HepG2 (cell line): Measurements from ENCODE around the gene NXPE3. TPM values are rescaled to one million over a fixed set of nuclear protein-coding genes. Genes with fewer than 3 reads are reported as not detected.

Experiments used
- ATAC-seq: fragments of 200-7000 bp; cut with Tn5 transposase; 3 replicates; pipeline ENCODE4 v1.9.1; 2020; ENCODE audit warnings: mild to moderate bottlenecking, moderate library complexity
- BruUV-seq: library from RNA; stranded (reverse); fragments of 400-500 nt; replicated peaks from 2 replicates; lab custom pipeline; 2021; lab: Mats Ljungman, UMichigan
- CTCF ChIA-PET: fragments of 300-600 bp; formaldehyde crosslinking; extraction: SDS; loops from one replicate; lab custom pipeline; 2021; ENCODE audit warnings: low total read pairs, inconsistent platforms, low intra/inter-chr PET ratio; lab: Yijun Ruan, JAX
- POLR2A ChIA-PET: fragments of 350-600 bp; sonication (Branson Sonifier 250); formaldehyde crosslinking; loops from one replicate; lab custom pipeline; 2020; ENCODE audit warnings: antibody characterized with exemption, inconsistent platforms; lab: Yijun Ruan, JAX
- DNase-seq: peaks from one replicate; pipeline ENCODE4 v3.0.0-alpha.2; 2015; ENCODE audit warnings: low spot score
- FAIRE-seq: peaks from 3 replicates; lab custom pipeline; 2011; peaks lifted over from hg19 to GRCh38; lab: Jason Lieb, UNC
- H2AFZ ChIP-seq: one replicate; pipeline ENCODE4 v1.6.1; 2011; ENCODE audit warnings: low read length, inconsistent platforms
- H3K27ac ChIP-seq: fragments of 300-600 bp; 3 replicates; pipeline ENCODE4 v1.8.0; 2011; ENCODE audit warnings: mixed run types, mild to moderate bottlenecking, mixed read lengths, low read length, inconsistent platforms; ENCODE audit not compliant: insufficient read depth; ENCODE audit errors: extremely low read length
- H3K27me3 ChIP-seq, 2 experiments: fragments of 200-600 bp in 1 of 2; 2 replicates in 1 of 2; 3 replicates in 1 of 2; pipeline versions ENCODE4 v1.6.0 to v1.8.0; 2011; ENCODE audit warnings: low read length in 2 of 2, mild to moderate bottlenecking in 2 of 2, moderate library complexity in 2 of 2, inconsistent platforms in 1 of 2; ENCODE audit not compliant: insufficient read depth in 2 of 2, control insufficient read depth in 1 of 2
- H3K36me3 ChIP-seq, 2 experiments: fragments of 200-600 bp in 1 of 2; replicated peaks in 1 of 2; 2 replicates in 1 of 2; 3 replicates in 1 of 2; pipeline versions ENCODE4 v1.5.1 to v1.8.0; 2011; ENCODE audit warnings: low read length in 2 of 2, inconsistent platforms in 1 of 2; ENCODE audit not compliant: insufficient read depth in 2 of 2, control insufficient read depth in 1 of 2
- H3K4me1 ChIP-seq: 2 replicates; pipeline ENCODE4 v1.5.1; 2012; ENCODE audit warnings: low read length, inconsistent platforms; ENCODE audit not compliant: insufficient read depth
- H3K4me2 ChIP-seq: 2 replicates; pipeline ENCODE4 v1.6.0; 2011; ENCODE audit warnings: low read depth, low read length, inconsistent platforms
- H3K4me3 ChIP-seq, 3 experiments: fragments of 200-600 bp in 1 of 3; sonication (generic), shearing (Covaris generic) in 1 of 3; replicated peaks in 1 of 3; 2 replicates each; pipeline ENCODE4 v1.5.1; 2011 to 2016; ENCODE audit warnings: low read length in 3 of 3, inconsistent platforms in 2 of 3, low read depth in 2 of 3, mild to moderate bottlenecking in 2 of 3, control low read depth in 1 of 3, mixed read lengths in 1 of 3; ENCODE audit not compliant: insufficient read depth in 1 of 3
- H3K79me2 ChIP-seq: one replicate; pipeline ENCODE4 v1.6.1; 2011; ENCODE audit warnings: low read length, inconsistent platforms; ENCODE audit not compliant: insufficient read depth
- H3K9ac ChIP-seq: 2 replicates; pipeline ENCODE4 v1.6.0; 2011; ENCODE audit warnings: mild to moderate bottlenecking, low read depth, low read length, inconsistent platforms; ENCODE audit not compliant: insufficient read depth
- H3K9me3 ChIP-seq: 2 replicates; pipeline ENCODE4 v1.5.1; 2012; ENCODE audit warnings: mild to moderate bottlenecking, low read length
- H4K20me1 ChIP-seq: 2 replicates; pipeline ENCODE4 v1.6.0; 2011; ENCODE audit warnings: inconsistent platforms, mild to moderate bottlenecking, low read length, moderate library complexity; ENCODE audit not compliant: insufficient read depth
- ADNP ChIP-seq: sonication (generic); formaldehyde crosslinking; IDR thresholded peaks from 2 replicates; pipeline ENCODE4 v1.4.0; 2020; ENCODE audit warnings: missing genetic modification reagents
- FOSL2 ChIP-seq: sonication (generic); formaldehyde crosslinking; IDR thresholded peaks from 2 replicates; pipeline ENCODE4 v1.4.0; 2020; ENCODE audit warnings: missing genetic modification reagents
- FOXA3 ChIP-seq: IDR thresholded peaks from 2 replicates; pipeline ENCODE4 v1.6.1; 2016; ENCODE audit warnings: missing genetic modification reagents, missing compliant biosample characterization
- HNRNPLL ChIP-seq: fragments of 200-400 bp; formaldehyde crosslinking; IDR thresholded peaks from 2 replicates; pipeline ENCODE4 v1.6.1; 2017; ENCODE audit warnings: mild to moderate bottlenecking, low read depth, low read length; ENCODE audit not compliant: poor library complexity, severe bottlenecking
- NRL ChIP-seq: sonication (generic); formaldehyde crosslinking; IDR thresholded peaks from 2 replicates; pipeline ENCODE4 v1.5.0; 2020; ENCODE audit warnings: missing genetic modification reagents, mild to moderate bottlenecking, moderate library complexity, borderline replicate concordance
- POGZ ChIP-seq: sonication (generic); formaldehyde crosslinking; IDR thresholded peaks from 2 replicates; pipeline ENCODE4 v1.4.0; 2020; ENCODE audit warnings: mild to moderate bottlenecking, missing genetic modification reagents
- RAD21 ChIP-seq: fragments of 450-650 bp; formaldehyde crosslinking; IDR thresholded peaks from 2 replicates; pipeline ENCODE4 v1.5.0; 2020; ENCODE audit warnings: mild to moderate bottlenecking
- RARA ChIP-seq: IDR thresholded peaks from 2 replicates; pipeline ENCODE4 v1.6.1; 2016; ENCODE audit warnings: missing genetic modification reagents, missing compliant biosample characterization
- SRSF4 ChIP-seq: fragments of 200-400 bp; formaldehyde crosslinking; IDR thresholded peaks from one replicate; pipeline ENCODE4 v1.6.1; 2018; ENCODE audit warnings: mild to moderate bottlenecking, low read depth, low read length, moderate library complexity; ENCODE audit not compliant: poor library complexity, severe bottlenecking
- TBX3 ChIP-seq: fragments of 450-650 bp; IDR thresholded peaks from 2 replicates; pipeline ENCODE4 v1.6.1; 2017; ENCODE audit warnings: antibody characterized with exemption, mild to moderate bottlenecking, inconsistent platforms, borderline replicate concordance
- ZFP37 ChIP-seq: sonication (generic); formaldehyde crosslinking; IDR thresholded peaks from 2 replicates; pipeline ENCODE4 v1.4.0; 2020; ENCODE audit warnings: missing genetic modification reagents, borderline replicate concordance
- ZMYM2 ChIP-seq: sonication (generic); formaldehyde crosslinking; IDR thresholded peaks from 2 replicates; pipeline ENCODE4 v1.8.0; 2022; ENCODE audit warnings: mild to moderate bottlenecking, missing genetic modification reagents
- ZMYM3 ChIP-seq: sonication (generic); formaldehyde crosslinking; IDR thresholded peaks from 2 replicates; pipeline ENCODE4 v1.5.1; 2020; ENCODE audit warnings: mild to moderate bottlenecking, missing genetic modification reagents
- ZNF121 ChIP-seq: sonication (generic); formaldehyde crosslinking; IDR thresholded peaks from 2 replicates; pipeline ENCODE4 v1.5.0; 2020; ENCODE audit warnings: mild to moderate bottlenecking, missing genetic modification reagents
- ZNF546 ChIP-seq: sonication (generic); formaldehyde crosslinking; conservative IDR thresholded peaks from 2 replicates; pipeline ENCODE4 v1.8.1; 2023; ENCODE audit warnings: mild to moderate bottlenecking, missing genetic modification reagents
- ZNF891 ChIP-seq: sonication (generic); formaldehyde crosslinking; IDR thresholded peaks from 2 replicates; pipeline ENCODE4 v1.5.0; 2020; ENCODE audit warnings: mild to moderate bottlenecking, missing genetic modification reagents
- WGBS: methylation state at CpG from one replicate; pipeline ENCODE4 v1.1.6; 2017; ENCODE audit warnings: low lambda C conversion rate; 5-methylcytosine and 5-hydroxymethylcytosine counted together
- in situ Hi-C: cut with HindIII; loops from 2 replicates; pipeline ENCODE4 v1.10.0; 2017; ENCODE audit warnings: low pct_unique_long_range_greater_than_20kb; ENCODE audit not compliant: extremely low pct_ligation_motif_present
- intact Hi-C: fragments of 100-400 bp; cut with micrococcal nuclease; formaldehyde crosslinking; loops from one replicate; pipeline ENCODE4 v1.10.0; 2022; ENCODE audit not compliant: unreplicated experiment
- polyA plus RNA-seq, 8 experiments: library from polyadenylated mRNA; depleted of rRNA in 3 of 8; stranded (reverse) in 7 of 8; unstranded in 1 of 8; fragments of >200 nt; fragmentation: Illumina TruSeq in 4 of 8; extraction: Trizol in 4 of 8; gene quantifications; 2 replicates each; pipeline versions ENCODE4 v1.2.1 to v1.2.3, GENCODE V29; 2011 to 2016; ENCODE audit warnings: low read depth in 4 of 8, missing spikeins in 1 of 8, mixed read lengths in 1 of 8; ENCODE audit not compliant: insufficient read depth in 1 of 8
- total RNA-seq, 5 experiments: library from RNA; depleted of rRNA; stranded (reverse); fragments of >200 nt; fragmentation: Illumina TruSeq; extraction: Trizol; gene quantifications; 2 replicates each; pipeline ENCODE4 v1.2.3, GENCODE V29; 2016; ENCODE audit warnings: low read depth in 1 of 5
- TF ChIP-seq, protein P1 (sequence below): sonication (generic); formaldehyde crosslinking; IDR thresholded peaks from 2 replicates; pipeline ENCODE4 v1.5.0; 2020; ENCODE audit warnings: mild to moderate bottlenecking, missing genetic modification reagents

NXPE3 gene
- total and polyA plus RNA-seq, 2 of the 13 experiments (the other 11 are each of a cell fraction or from before 2014, with no cell fraction given) = 3.5 to 4.7 TPM

DNA sequence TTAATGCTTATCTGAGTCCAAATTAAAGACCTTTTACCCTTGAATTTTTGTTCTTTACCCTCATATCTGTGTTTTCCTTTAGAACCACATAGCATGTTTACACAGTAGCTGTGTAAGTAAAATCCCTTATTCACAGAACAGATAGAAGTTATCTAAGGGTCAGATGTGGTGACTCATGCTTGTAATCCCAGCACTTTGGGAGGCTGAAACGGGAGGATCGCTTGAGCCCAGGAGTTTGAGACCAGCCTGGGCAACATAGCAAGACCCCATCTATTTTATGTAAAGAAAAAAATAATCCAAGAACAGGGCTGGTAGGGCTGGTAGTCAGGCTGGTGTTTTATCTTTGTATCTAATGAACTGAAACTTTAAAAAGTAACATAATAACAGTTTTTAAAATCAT is 23.2 kb downstream of the NXPE3 start:
- no peak for FAIRE-seq
- CTCF ChIA-PET = no interaction called here
- BruUV-seq = no TSS peak

More for the DNA sequence above, 23.2 kb downstream of the NXPE3 start:
- no peak for TF ChIP-seq RAD21 (CRISPR knock-in tag)
- no peak for TF ChIP-seq ZNF891 (CRISPR knock-in tag)
- TF ChIP-seq ZNF546 (CRISPR knock-in tag) = no peak
- TF ChIP-seq ZMYM2 = peak; percentile 31; the same call in 1 of the 2 replicates
- peak; percentile 38; the same call in 1 of the 2 replicates for TF ChIP-seq RARA
- TF ChIP-seq TBX3 = no peak
- TF ChIP-seq, protein P1, sequence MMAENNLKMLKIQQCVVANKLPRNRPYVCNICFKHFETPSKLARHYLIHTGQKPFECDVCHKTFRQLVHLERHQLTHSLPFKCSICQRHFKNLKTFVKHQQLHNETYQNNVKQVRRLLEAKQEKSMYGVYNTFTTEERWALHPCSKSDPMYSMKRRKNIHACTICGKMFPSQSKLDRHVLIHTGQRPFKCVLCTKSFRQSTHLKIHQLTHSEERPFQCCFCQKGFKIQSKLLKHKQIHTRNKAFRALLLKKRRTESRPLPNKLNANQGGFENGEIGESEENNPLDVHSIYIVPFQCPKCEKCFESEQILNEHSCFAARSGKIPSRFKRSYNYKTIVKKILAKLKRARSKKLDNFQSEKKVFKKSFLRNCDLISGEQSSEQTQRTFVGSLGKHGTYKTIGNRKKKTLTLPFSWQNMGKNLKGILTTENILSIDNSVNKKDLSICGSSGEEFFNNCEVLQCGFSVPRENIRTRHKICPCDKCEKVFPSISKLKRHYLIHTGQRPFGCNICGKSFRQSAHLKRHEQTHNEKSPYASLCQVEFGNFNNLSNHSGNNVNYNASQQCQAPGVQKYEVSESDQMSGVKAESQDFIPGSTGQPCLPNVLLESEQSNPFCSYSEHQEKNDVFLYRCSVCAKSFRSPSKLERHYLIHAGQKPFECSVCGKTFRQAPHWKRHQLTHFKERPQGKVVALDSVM (CRISPR knock-in tag) = peak; percentile 97
- 0 out of 2 replicates have a peak, but pooled peaks have one; percentile 31 for TF ChIP-seq ZMYM3 (CRISPR knock-in tag)
- TF ChIP-seq HNRNPLL = no peak
- peak; percentile 75 for TF ChIP-seq FOSL2 (CRISPR knock-in tag)
- no peak for TF ChIP-seq ZFP37 (CRISPR knock-in tag)
- TF ChIP-seq ZNF121 (CRISPR knock-in tag) = peak; percentile 95
- TF ChIP-seq SRSF4 = no peak
- no peak for TF ChIP-seq ADNP
- TF ChIP-seq FOXA3 (CRISPR knock-in tag) = peak; percentile 36; the same call in 1 of the 2 replicates
- TF ChIP-seq NRL (CRISPR knock-in tag) = no peak
- TF ChIP-seq POGZ = peak; percentile 52; the same call in 1 of the 2 replicates
- Histone ChIP-seq H3K36me3 (0 out of 5 replicates have a peak, but pooled peaks cover 0 to 2% of the 10 kb centered on the region in 2 experiments), H3K27me3 (no peaks in the 10 kb centered on the region), H3K79me2 (no peaks in the 10 kb centered on the region), H3K9ac (no peak overlapping the region), H3K4me3 (no peak overlapping the region), H4K20me1 (no peaks in the 10 kb centered on the region), H3K4me1 (peaks cover 27% of the 10 kb centered on the region), H3K4me2 (no peak overlapping the region), H3K27ac (no peak overlapping the region), H3K9me3 (no peaks in the 10 kb centered on the region), H2AFZ (no peak overlapping the region)
- intact Hi-C loops (loop anchor here (2.0 to 10.0 kb wide), 2 partner anchors 193 to 727 kb away; no protein-coding TSS in a partner anchor), in situ Hi-C loops (loop anchor here (10.0 kb wide), 1 partner anchor 733 kb away; no protein-coding TSS in a partner anchor)
- ATAC-seq = peak; percentile 40; the same call in 1 of the 3 replicates
- DNase-seq = peak; percentile 20
- POLR2A ChIA-PET = no interaction called here
- 55% methylated on average over 2 of the region's 2 CpGs for WGBS
